Large intestine (tissue), 3 donors: ENCODE measurements around the gene DLK2. TPM values are rescaled to one million over a fixed set of nuclear protein-coding genes. Genes with fewer than 3 reads are reported as not detected.
"Not testable (repeated sequence)": the region's sequence is repeated elsewhere in the genome, so short reads cannot be mapped to it uniquely, and the experiment has no call there.

Source experiments
- DNase-seq, 2 donors: peaks; one replicate each; pipeline versions ENCODE4 v3.0.0 to v3.0.0-alpha.2; 2013
- H3K27ac ChIP-seq: one replicate; pipeline ENCODE4 v1.5.1; 2013; ENCODE audit warnings: low read length
- H3K27me3 ChIP-seq: 2 replicates; pipeline ENCODE4 v1.6.1; 2013; ENCODE audit warnings: low read length; ENCODE audit not compliant: control insufficient read depth, insufficient read depth
- H3K36me3 ChIP-seq: 2 replicates; pipeline ENCODE4 v1.6.1; 2013; ENCODE audit warnings: low read length; ENCODE audit not compliant: control insufficient read depth, insufficient read depth
- H3K4me1 ChIP-seq: one replicate; pipeline ENCODE4 v1.6.1; 2013; ENCODE audit warnings: low read length; ENCODE audit not compliant: control insufficient read depth, insufficient read depth
- H3K4me3 ChIP-seq: one replicate; pipeline ENCODE4 v1.5.1; 2013; ENCODE audit warnings: low read length
- H3K9me3 ChIP-seq: one replicate; pipeline ENCODE4 v1.6.1; 2013; ENCODE audit warnings: mild to moderate bottlenecking, low read depth, low read length, moderate library complexity; ENCODE audit not compliant: control insufficient read depth
- WGBS: methylation state at CpG from one replicate; pipeline ENCODE4 v1.1.5; 2013; ENCODE audit warnings: low lambda C conversion rate; ENCODE audit not compliant: insufficient coverage; 5-methylcytosine and 5-hydroxymethylcytosine counted together
- polyA plus RNA-seq: library from polyadenylated mRNA; unstranded; fragments of 120-200 nt; gene quantifications from one replicate; pipeline ENCODE4 v1.2.1, GENCODE V29; 2013

DLK2 gene
- polyA plus RNA-seq, 1 donor = 2.3 TPM

- H3K9me3 ChIP-seq = no peaks in the 10 kb centered on the region
These were observed 12.9 kb upstream of the DLK2 start for GRCh38 chr6:43468240-43468639.

GRCh38 chr6:43467752-43468151 lies 12.4 kb upstream of the DLK2 start:
- peaks cover 7% of the 10 kb centered on the region for H3K27me3 ChIP-seq
- H3K27ac ChIP-seq = no peak overlapping the region
- DNase-seq = no peak
- H3K4me3 ChIP-seq = no peak overlapping the region
- no peaks in the 10 kb centered on the region for H3K4me1 ChIP-seq
- H3K9me3 ChIP-seq = no peaks in the 10 kb centered on the region
- no CpG with 5 or more reads among the region's 4 CpGs for WGBS
- no peaks in the 10 kb centered on the region for H3K36me3 ChIP-seq

More at GRCh38 chr6:43468240-43468639, 12.9 kb upstream of the DLK2 start:
- no CpG with 5 or more reads among the region's 4 CpGs for WGBS
- Histone ChIP-seq H3K27ac (no peak overlapping the region), H3K36me3 (no peaks in the 10 kb centered on the region), H3K27me3 (peaks cover 3% of the 10 kb centered on the region), H3K4me3 (no peak overlapping the region), H3K4me1 (no peaks in the 10 kb centered on the region)
- no peak for DNase-seq

GRCh38 chr6:43467265-43467664 lies 11.9 kb upstream of the DLK2 start:
- DNase-seq, H3K36me3 ChIP-seq, H3K27ac ChIP-seq, H3K4me1 ChIP-seq, H3K4me3 ChIP-seq, H3K9me3 ChIP-seq: not testable (repeated sequence)
- H3K27me3 ChIP-seq = peaks cover 11% of the 10 kb centered on the region
- WGBS = no CpG with 5 or more reads among the region's 5 CpGs

GRCh38 chr6:43465948-43466347 lies 10.6 kb upstream of the DLK2 start:
- Histone ChIP-seq H3K4me3 (no peak overlapping the region), H3K9me3 (no peaks in the 10 kb centered on the region), H3K27ac (no peak overlapping the region), H3K4me1 (no peaks in the 10 kb centered on the region), H3K36me3 (no peaks in the 10 kb centered on the region), H3K27me3 (peaks cover 15% of the 10 kb centered on the region)
- no peak for DNase-seq
- no CpG with 5 or more reads among the region's 2 CpGs for WGBS

GRCh38 chr6:43464337-43464736 lies 9.0 kb upstream of the DLK2 start:
- Histone ChIP-seq H3K9me3 (no peaks in the 10 kb centered on the region), H3K27me3 (peaks cover 15% of the 10 kb centered on the region), H3K27ac (no peak overlapping the region), H3K36me3 (no peaks in the 10 kb centered on the region), H3K4me1 (no peaks in the 10 kb centered on the region), H3K4me3 (no peak overlapping the region)
- WGBS = no CpG with 5 or more reads among the region's 8 CpGs
- no peak for DNase-seq

GRCh38 chr6:43461936-43462335 lies 6.6 kb upstream of the DLK2 start:
- no peaks in the 10 kb centered on the region for H3K9me3 ChIP-seq
- no peaks in the 10 kb centered on the region for H3K36me3 ChIP-seq
- H3K4me1 ChIP-seq = no peaks in the 10 kb centered on the region
- DNase-seq = no peak
- H3K27ac ChIP-seq = no peak overlapping the region
- no peak overlapping the region for H3K4me3 ChIP-seq
- WGBS = 14% methylated on average over 1 of the region's 5 CpGs
- H3K27me3 ChIP-seq = peaks cover 18% of the 10 kb centered on the region

GRCh38 chr6:43460032-43460431 lies 4.7 kb upstream of the DLK2 start:
- DNase-seq = no peak
- WGBS = no CpG with 5 or more reads among the region's 4 CpGs

GRCh38 chr6:43459535-43459934 lies 4.2 kb upstream of the DLK2 start:
- Histone ChIP-seq H3K27me3 (peaks cover 32% of the 10 kb centered on the region), H3K9me3 (peaks cover 2% of the 10 kb centered on the region), H3K4me1 (peaks cover 5% of the 10 kb centered on the region), H3K4me3 (no peak overlapping the region), H3K27ac (no peak overlapping the region), H3K36me3 (no peaks in the 10 kb centered on the region)
- no peak for DNase-seq
- no CpG with 5 or more reads among the region's 1 CpG for WGBS

More at GRCh38 chr6:43460032-43460431, 4.7 kb upstream of the DLK2 start:
- Histone ChIP-seq H3K27ac (no peak overlapping the region), H3K4me1 (peaks cover 5% of the 10 kb centered on the region), H3K9me3 (no peaks in the 10 kb centered on the region), H3K4me3 (no peak overlapping the region), H3K36me3 (no peaks in the 10 kb centered on the region), H3K27me3 (peaks cover 32% of the 10 kb centered on the region)

GRCh38 chr6:43458154-43458553 lies 2.8 kb upstream of the DLK2 start:
- H3K4me3 ChIP-seq, H3K9me3 ChIP-seq, DNase-seq, H3K4me1 ChIP-seq, H3K36me3 ChIP-seq, H3K27ac ChIP-seq: not testable (repeated sequence)
- peaks cover 28% of the 10 kb centered on the region for H3K27me3 ChIP-seq
- no CpG with 5 or more reads among the region's 15 CpGs for WGBS

GRCh38 chr6:43457643-43458042 lies 2.3 kb upstream of the DLK2 start:
- Histone ChIP-seq H3K9me3 (peaks cover 2% of the 10 kb centered on the region), H3K36me3 (peaks cover 7% of the 10 kb centered on the region), H3K4me1 (peaks cover 5% of the 10 kb centered on the region), H3K27ac (no peak overlapping the region), H3K27me3 (peaks cover 24% of the 10 kb centered on the region), H3K4me3 (no peak overlapping the region)
- DNase-seq = no peak
- WGBS = 39% methylated on average over 3 of the region's 9 CpGs

GRCh38 chr6:43454696-43455530 lies 435 bp downstream of the DLK2 start:
- Histone ChIP-seq H3K27me3 (peaks cover 17% of the 10 kb centered on the region), H3K27ac (no peak overlapping the region)

More at GRCh38 chr6:43454696-43455530, 435 bp downstream of the DLK2 start:
- Histone ChIP-seq H3K9me3 (peaks cover 2% of the 10 kb centered on the region), H3K4me1 (peaks cover 5% of the 10 kb centered on the region), H3K4me3 (peak overlapping the region; percentile 50), H3K36me3 (peaks cover 22% of the 10 kb centered on the region)
- peak; percentile 72 to 74 for DNase-seq
- no CpG with 5 or more reads among the region's 97 CpGs for WGBS
